ENCODE results near the gene MEIOB.
"Not testable (repeated sequence)": the region's sequence is repeated elsewhere in the genome, so short reads cannot be mapped to it uniquely, and the experiment has no call there.

Gene MEIOB

GRCh38 chr16:1807626-1808025 is 64.3 kb downstream of the MEIOB start:
- no peak for FAIRE-seq

DNA sequence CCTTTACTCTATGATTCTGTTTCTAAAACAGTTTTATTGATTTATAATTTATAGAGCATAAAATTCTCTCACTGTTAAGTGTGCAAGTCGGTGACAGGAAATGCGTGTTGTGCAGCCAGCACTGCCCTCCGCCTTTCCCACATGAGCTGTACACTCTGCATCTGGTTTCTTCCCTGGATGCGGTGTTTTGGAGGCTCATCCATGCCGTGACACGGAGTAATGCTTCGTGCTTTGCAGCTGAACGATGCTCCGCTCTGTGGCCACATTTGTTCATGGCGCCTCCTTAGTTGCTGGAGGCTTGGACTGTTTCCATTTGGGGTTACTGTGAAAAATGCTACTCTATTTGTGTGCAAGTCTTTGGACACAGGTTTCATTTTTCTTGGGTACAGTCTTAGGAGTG is 71.3 kb downstream of the MEIOB start:
- no peak for FAIRE-seq

GRCh38 chr16:1799263-1799662 is 72.7 kb downstream of the MEIOB start:
- FAIRE-seq: not testable (repeated sequence)

- no peak for FAIRE-seq
Measured at GRCh38 chr16:1794908-1795666, 76.9 kb downstream of the MEIOB start.

DNA sequence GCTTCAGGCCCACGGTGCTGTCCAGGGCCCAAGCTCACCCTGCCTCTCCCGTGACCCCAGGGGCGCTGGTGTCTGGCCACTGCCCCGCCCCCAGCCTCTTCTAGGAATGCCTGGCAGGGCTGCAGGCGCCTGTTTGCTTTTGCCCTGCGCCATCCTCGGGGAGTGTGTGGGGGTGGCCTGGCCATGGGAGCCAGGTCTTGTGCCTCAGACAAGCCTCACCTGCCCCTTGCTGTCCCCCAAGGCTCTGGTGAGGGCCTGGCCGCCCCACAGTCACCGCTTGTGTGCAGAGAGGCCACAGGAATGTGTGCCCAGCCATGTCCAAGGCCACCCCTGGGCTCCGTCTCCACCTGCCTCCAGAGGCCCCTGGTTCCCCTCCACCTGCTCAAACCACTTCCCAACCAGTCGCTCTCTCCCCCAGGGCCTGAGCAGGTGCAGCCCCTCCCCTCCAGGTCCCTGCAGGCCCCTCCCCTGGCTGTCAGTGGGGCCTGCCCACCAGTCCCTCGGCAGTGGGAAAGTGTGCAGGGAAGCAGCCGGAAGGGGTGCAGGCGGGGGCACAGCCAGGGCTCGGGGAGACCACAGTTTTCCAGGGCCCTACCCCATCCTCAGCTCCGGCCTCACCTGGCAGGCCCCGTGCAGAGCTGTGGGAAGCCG is 77.6 kb downstream of the MEIOB start:
- FAIRE-seq: no peak

GRCh38 chr16:1793578-1794220 is 78.3 kb downstream of the MEIOB start, which contains the start of gene IGFALS:
IGFALS (minus strand) TSS chr16:1793705; CDS start chr16:1793652, 53 bp downstream.
- no peak for FAIRE-seq

DNA sequence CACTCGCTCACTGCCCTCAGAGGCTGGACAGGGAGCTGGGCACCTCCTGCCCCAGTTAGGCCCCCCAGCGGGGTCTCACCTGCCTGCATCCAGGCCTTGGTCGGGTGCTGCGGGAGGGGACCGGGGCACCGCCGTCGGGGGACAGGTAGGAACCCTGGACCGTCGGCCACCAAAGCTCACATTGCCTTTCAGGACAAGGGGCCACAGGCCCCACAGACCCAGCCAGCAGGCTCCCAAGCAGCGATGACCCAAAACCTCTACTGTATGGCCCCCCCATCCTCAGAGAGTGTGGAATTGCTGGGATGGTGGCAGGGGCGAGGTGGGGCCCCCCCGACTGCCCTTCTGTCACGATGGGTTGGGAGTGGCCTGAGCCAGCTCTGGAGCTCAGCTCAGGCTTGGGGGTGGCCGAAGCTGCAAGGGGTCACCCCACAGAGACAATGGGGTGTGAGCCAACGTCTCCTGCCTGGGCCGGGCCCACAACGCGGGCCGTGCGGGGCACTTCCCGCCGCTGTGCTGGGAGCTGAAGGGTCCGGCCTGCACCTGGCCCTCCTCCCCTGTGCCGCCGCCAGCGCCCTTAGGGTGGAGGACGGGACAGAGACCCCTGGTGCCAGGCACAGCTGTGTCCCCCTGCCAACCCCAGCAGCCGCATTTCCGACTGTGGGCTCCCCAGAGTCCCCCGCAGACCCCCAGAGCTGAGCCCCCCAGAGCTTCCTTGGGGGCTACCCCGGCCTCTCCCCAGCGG is 79.0 kb downstream of the MEIOB start:
- no peak for FAIRE-seq

DNA sequence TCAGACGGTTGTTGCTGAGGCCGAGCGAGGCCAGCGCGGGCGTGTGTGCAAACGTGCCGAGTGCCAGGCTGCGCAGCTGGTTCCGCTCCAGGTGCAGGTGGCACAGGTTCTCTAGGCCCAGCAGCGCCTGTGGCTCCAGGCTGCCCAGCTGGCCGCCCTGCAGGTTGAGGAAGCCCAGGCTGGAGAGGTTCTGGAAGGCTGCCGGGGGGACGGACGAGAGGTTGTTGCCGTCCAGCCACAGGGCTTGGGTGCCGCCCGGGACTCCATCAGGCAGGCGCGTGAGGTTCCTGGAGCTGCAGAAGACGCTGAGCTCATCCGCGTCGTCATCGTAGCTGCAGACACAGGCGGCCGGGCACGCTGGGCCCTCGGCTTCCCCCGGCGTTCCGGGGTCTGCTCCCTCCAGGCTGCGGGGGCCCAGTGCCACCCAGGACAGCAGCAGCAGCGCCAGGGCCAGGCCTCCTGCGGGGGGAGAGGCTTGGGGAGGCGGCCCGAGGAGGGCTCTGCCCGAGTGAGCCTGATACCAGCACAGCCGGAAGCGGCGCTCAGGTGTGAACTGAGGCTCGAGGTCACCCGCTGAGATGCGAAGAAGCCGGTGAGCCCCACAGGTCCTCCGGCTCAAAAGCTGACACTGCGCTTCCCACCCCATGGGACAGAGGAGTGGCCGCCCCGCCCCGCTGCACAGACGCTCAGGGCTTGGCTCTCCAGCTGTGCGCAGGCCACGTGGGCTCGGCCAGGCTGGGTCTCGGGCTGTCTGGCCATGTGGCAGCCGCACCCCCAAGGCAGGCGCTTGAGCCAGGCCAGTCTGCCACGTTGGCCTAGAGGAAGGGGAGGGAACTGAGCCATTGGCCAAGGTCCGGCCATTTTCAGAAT is 79.8 kb downstream of the MEIOB start:
- no peak for FAIRE-seq

GRCh38 chr16:1791256-1791942 is 80.6 kb downstream of the MEIOB start:
- FAIRE-seq: no peak

DNA sequence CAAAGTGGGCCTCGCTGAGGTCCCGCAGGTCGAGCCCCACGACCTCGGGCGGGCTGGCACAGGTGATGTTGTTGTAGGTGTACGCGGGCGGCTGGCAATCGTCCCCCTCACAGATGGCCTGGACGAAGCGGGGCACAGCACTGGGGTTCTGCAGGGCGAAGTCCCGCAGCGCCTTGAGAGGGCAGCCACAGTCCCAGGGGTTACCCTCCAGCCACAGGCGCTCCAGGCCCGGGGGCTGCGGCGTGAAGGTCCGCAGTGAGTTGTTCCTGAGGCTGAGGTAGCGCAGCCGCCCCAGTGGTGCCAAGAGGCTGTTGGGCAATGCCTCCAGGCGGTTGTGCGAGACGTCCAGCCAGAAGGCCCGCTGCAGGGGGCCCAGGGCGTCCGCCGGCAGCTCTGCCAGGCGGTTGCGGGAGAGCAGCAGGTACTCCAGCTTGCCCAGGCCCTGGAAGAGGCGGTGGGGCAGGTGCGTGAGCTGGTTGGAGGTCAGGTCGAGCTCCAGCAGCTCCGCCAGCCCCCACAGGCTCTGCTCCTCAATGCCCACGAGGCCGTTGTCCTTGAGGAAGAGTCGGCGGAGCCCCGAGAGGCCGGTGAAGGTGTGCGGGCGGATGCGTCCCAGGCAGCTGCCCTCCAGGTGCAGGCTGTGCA is 81.2 kb downstream of the MEIOB start:
- no peak for FAIRE-seq

- no peak for FAIRE-seq
Measured at GRCh38 chr16:1790261-1790610, 81.7 kb downstream of the MEIOB start.

DNA sequence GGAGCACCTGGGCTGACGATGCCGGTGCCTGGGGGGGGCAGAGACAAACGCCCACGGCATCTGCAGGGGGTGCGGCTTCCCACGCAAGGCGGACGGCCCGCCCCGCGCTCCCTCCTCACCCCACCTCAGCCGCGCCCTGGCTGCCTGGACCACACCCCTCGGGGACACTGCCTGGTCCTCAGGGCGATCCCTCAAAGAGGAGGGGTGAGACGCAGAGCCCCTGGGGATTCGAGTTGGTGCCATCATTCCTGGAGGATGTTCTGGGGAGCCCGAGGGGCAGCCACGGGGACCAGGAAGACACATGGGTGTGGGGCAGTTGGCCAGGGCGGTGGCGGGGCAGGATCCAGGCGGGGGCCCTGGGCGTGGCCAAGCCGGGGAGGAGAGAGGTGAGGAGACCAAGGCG is 82.3 kb downstream of the MEIOB start:
- FAIRE-seq: no peak

DNA sequence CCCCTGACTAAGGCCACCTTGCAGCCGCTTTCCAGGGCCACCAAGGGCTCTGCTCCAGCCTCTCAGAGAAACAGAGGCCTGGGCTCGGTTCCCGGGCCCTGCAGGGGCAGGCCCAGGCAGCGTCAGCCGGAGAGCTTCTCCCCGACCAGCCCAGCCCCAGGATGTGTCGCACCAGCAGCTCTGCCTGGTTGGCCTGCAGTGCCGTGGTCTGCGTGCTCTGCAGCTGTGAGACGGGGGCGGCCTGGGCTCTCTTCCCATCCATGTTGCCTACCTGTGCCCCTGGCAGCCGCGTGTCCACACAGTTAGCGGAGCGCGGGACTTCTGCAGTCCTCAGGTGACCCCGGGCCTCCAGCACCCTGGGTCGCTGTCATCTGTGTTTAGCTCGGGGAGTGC is 83.3 kb downstream of the MEIOB start:
- FAIRE-seq: no peak

GRCh38 chr16:1788095-1788707 is 83.8 kb downstream of the MEIOB start:
- no peak for FAIRE-seq

DNA sequence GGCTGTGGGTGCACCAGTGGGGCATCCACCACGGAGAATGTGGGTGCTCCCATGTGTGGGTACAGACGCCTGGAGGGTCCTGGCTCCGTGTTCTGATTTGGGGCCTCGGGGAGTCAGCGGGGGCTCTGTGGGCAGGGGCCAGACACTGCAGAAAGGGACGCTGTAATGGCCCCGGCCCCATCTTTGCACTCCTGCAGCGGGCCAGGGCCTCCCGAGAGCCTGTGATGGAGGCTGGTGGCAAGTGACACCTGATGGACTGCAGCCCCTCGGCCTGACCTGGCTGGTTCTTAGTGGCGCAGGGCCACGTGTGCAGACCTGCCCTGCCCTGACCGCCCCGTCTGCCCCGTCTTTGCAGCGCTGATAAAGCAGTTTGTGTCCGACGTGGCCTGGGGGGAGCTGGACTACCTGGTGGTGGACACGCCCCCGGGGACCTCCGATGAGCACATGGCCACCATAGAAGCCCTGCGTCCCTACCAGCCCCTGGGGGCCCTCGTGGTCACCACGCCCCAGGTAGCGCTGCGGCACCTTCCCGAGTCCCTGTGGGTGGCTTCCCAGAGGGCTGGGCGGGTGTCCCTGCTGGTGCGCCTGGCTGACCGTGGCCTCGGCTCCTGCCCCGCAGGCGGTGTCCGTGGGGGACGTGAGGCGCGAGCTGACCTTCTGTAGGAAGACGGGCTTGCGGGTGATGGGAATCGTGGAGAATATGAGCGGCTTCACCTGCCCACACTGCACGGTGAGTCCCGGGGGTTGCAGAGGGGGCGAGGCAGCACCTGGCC is 84.5 kb downstream of the MEIOB start:
- no peak for FAIRE-seq

DNA sequence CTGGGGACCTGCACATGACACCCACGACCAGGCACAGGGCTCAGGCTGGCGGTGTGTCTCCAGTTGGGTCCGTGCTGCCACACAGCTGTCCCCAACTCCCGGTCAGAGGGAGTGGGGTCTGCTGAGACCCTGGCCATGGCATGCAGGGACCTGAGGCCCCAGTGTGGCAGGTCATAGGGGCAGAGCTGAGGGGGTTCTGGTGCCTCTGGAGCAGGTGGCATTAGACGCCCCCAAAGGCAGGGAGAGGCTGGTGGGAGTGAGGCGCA is 85.0 kb downstream of the MEIOB start:
- no peak for FAIRE-seq

GRCh38 chr16:1786242-1787055 is 85.5 kb downstream of the MEIOB start:
- no peak for FAIRE-seq

GRCh38 chr16:1785846-1786170 is 86.2 kb downstream of the MEIOB start:
- no peak for FAIRE-seq
